Measurements from ENCODE around the gene B4GALT1.

- TF ChIP-seq, protein P1, sequence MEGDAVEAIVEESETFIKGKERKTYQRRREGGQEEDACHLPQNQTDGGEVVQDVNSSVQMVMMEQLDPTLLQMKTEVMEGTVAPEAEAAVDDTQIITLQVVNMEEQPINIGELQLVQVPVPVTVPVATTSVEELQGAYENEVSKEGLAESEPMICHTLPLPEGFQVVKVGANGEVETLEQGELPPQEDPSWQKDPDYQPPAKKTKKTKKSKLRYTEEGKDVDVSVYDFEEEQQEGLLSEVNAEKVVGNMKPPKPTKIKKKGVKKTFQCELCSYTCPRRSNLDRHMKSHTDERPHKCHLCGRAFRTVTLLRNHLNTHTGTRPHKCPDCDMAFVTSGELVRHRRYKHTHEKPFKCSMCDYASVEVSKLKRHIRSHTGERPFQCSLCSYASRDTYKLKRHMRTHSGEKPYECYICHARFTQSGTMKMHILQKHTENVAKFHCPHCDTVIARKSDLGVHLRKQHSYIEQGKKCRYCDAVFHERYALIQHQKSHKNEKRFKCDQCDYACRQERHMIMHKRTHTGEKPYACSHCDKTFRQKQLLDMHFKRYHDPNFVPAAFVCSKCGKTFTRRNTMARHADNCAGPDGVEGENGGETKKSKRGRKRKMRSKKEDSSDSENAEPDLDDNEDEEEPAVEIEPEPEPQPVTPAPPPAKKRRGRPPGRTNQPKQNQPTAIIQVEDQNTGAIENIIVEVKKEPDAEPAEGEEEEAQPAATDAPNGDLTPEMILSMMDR (IDR thresholded peaks at IDR 0.05): no peak
- TF ChIP-seq, protein P2, sequence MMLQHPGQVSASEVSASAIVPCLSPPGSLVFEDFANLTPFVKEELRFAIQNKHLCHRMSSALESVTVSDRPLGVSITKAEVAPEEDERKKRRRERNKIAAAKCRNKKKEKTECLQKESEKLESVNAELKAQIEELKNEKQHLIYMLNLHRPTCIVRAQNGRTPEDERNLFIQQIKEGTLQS (CRISPR knock-in tag; conservative IDR thresholded peaks at IDR 0.05): no peak
- TF ChIP-seq HMGXB4 (CRISPR knock-in tag; IDR thresholded peaks at IDR 0.05): no peak
- TF ChIP-seq NR3C1 (CRISPR knock-in tag; conservative IDR thresholded peaks at IDR 0.05; ENCODE audit: low read depth): no peak
These were observed 19.5 kb upstream of the B4GALT1 start for GRCh38 chr9:33186457-33187168.

All from WTC11 (cell line).